AG10803 (cell line): ENCODE measurements around the gene PTPRD.

ENCODE experiments used
- DNase-seq: peaks from one replicate; pipeline ENCODE4 v3.0.0; 2010; ENCODE audit warnings: low read depth
- H3K4me3 ChIP-seq: 2 replicates; pipeline ENCODE4 v1.5.1; 2011; ENCODE audit warnings: mild to moderate bottlenecking, low read length, control low read depth
- TF ChIP-seq, protein P1 (sequence below): conservative IDR thresholded peaks from 2 replicates; pipeline ENCODE4 v1.5.1; 2011; ENCODE audit warnings: mild to moderate bottlenecking, low read length, control low read depth, inconsistent platforms

PTPRD gene

DNA sequence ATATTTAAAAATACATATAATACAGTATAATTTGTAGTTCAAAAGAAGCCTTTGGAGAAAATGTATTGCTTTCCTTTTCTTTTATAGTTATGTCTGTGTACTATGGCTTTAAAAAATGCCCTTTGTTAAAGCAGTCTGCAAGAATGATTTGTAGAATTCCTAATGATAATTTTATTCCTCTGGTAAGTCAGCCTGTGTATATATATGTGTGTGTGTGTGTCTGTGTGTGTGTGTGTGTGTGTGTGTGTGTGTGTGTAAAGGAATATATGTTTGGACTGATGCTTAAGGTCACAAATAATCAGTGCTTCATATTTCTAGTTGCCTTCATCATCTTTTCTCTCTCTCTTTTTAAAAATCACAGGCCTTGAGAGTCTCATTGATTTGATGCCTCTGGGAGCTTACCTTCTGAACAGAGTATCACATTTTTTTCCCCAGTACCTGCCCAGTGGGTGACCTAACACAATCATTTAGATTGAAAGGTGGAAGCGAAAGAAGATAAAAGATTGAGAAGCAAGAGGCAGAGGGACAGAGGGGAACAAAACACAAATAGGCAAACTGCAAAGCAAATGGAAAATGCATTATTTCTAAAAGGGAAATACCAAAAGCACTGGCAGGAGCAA is 2104.0 kb downstream of the PTPRD start:
- DNase-seq = no peak
- TF ChIP-seq, protein P1, sequence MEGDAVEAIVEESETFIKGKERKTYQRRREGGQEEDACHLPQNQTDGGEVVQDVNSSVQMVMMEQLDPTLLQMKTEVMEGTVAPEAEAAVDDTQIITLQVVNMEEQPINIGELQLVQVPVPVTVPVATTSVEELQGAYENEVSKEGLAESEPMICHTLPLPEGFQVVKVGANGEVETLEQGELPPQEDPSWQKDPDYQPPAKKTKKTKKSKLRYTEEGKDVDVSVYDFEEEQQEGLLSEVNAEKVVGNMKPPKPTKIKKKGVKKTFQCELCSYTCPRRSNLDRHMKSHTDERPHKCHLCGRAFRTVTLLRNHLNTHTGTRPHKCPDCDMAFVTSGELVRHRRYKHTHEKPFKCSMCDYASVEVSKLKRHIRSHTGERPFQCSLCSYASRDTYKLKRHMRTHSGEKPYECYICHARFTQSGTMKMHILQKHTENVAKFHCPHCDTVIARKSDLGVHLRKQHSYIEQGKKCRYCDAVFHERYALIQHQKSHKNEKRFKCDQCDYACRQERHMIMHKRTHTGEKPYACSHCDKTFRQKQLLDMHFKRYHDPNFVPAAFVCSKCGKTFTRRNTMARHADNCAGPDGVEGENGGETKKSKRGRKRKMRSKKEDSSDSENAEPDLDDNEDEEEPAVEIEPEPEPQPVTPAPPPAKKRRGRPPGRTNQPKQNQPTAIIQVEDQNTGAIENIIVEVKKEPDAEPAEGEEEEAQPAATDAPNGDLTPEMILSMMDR = no peak
- no peak overlapping the region for H3K4me3 ChIP-seq

DNA sequence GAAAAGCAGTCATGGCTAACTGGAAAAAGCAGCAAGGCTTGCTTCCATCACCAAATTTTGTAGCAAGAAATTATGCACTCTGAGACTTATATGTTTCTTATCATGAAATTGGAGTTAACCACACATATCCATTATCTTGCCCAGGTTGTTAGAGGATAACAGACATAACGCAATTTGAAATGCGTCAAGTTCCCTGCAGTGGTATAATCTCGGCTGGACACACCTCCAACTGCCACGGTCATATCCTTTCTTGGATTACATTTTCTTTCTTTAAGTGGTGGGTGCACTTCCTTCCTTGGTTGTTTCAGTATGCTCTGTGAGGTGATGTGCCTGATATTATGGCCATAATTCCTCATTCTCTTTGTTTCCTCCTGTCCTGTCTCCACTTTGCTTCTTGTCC is 2118.2 kb downstream of the PTPRD start:
- no peak for DNase-seq
- no peak overlapping the region for H3K4me3 ChIP-seq
- TF ChIP-seq, protein P1 = no peak

DNA sequence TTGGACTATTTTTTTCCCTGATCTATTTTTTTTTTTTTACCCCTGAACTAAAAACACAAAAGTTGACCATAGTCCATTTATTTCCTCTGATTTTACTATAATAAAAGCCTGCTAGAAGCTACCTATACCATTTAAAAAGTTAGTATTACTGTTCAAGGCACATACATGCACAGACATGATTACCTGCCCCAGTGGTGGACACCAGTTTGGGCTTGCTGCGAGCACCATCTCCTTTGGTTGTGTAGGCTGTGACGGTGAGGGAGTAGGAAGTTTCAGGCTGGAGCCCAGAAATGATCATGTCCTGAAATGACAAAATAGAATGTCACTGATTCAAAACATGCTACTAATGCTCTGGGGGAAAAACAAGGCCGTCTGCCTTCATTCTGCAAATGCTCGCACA is 2120.1 kb downstream of the PTPRD start:
- H3K4me3 ChIP-seq = no peak overlapping the region
- no peak for DNase-seq
- TF ChIP-seq, protein P1 = no peak

DNA sequence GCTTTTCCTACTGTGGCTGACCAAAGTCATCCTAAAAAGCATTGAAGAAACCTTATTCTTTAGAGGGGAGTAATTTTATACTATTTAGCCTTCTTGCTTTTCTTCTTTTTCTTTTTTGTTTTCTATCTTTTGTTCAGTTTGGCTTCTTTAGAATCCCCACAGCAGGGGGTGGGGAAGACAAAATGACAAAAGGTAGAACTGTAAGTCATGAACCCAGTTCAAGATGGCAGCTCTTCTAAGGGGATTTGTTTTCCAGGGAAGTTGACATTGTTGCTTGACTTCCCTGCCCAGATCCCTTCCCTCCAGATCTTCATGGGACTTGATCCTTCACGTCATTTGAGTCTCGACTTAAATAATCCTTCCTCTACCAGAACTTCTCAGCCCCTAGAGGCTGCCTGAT is 2120.8 kb downstream of the PTPRD start:
- no peak for DNase-seq
- H3K4me3 ChIP-seq = no peak overlapping the region
- TF ChIP-seq, protein P1 = no peak

DNA sequence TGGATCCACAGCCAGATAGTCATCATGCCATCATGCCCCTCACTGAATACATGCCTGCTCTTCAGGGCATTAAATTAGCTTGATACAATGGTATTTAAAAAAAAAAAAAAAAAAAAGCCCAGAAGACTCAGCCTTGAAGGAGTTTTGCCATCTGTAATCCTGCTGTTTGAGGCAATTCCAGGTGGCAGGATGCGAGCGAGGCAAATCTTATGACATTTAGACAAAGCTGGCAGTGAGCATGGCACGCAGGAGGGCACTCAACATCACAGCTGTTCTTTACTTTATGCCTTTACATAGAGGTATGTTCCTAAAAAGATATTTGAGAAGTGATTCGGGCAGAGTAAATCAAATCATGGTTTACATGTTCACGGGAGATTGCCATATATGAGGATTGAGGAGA is 2121.2 kb downstream of the PTPRD start:
- no peak for DNase-seq
- H3K4me3 ChIP-seq = no peak overlapping the region
- TF ChIP-seq, protein P1 = no peak

DNA sequence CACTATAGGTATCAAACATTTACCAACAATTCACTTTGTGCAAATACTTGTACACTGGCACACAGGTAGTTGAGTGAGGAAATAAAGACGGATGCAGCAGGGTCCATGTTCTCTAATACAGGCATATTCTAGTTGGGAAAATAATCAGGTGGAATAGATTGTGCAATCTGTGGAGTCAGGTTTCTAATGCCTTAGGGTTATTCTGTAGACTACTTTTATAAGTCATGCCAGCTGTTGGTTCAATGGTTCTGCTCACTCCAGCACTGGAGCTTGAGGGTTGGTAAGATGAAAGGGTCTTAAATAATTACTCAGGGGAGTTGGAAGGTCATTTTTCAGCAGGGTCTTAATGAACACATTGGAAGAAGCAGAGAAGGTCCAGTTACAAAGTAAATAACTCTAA is 2123.0 kb downstream of the PTPRD start:
- H3K4me3 ChIP-seq = no peak overlapping the region
- DNase-seq = no peak
- TF ChIP-seq, protein P1 = no peak

DNA sequence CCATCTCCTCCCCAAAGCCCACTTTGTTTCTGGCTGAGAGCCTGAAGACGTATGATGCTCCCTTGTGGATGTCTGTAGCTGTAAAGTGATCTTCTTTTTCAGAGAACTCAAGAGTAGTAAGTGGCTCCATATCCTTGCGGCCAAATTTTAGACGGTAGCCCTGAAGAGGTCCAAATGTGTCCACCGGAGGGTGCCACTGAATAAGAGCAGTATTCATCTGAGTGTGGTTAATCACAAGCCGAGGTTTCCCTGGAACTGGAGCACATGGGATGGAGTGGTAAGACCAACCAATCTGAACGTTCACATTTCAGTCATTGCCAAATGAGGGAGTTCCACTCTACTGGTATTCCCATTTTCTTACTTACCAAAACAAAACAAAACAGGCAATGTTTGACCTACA is 2126.7 kb downstream of the PTPRD start:
- TF ChIP-seq, protein P1 = no peak
- DNase-seq = no peak
- H3K4me3 ChIP-seq = no peak overlapping the region
